GM23248 (cell line): ENCODE measurements around the gene KCNQ1OT1.

Source experiments
- EZH2 ChIP-seq: fragments of 200-600 bp; sonication (generic); IDR thresholded peaks from 2 replicates; pipeline ENCODE4 v1.6.1; 2018; ENCODE audit warnings: antibody characterized with exemption, mild to moderate bottlenecking; ENCODE audit not compliant: insufficient read depth, poor library complexity, severe bottlenecking
- EZH2phosphoT487 ChIP-seq: fragments of 200-600 bp; sonication (generic); IDR thresholded peaks from 2 replicates; pipeline ENCODE4 v1.6.1; 2018; ENCODE audit warnings: antibody characterized with exemption, moderate library complexity, mild to moderate bottlenecking, low read depth; ENCODE audit not compliant: insufficient read depth

DNA sequence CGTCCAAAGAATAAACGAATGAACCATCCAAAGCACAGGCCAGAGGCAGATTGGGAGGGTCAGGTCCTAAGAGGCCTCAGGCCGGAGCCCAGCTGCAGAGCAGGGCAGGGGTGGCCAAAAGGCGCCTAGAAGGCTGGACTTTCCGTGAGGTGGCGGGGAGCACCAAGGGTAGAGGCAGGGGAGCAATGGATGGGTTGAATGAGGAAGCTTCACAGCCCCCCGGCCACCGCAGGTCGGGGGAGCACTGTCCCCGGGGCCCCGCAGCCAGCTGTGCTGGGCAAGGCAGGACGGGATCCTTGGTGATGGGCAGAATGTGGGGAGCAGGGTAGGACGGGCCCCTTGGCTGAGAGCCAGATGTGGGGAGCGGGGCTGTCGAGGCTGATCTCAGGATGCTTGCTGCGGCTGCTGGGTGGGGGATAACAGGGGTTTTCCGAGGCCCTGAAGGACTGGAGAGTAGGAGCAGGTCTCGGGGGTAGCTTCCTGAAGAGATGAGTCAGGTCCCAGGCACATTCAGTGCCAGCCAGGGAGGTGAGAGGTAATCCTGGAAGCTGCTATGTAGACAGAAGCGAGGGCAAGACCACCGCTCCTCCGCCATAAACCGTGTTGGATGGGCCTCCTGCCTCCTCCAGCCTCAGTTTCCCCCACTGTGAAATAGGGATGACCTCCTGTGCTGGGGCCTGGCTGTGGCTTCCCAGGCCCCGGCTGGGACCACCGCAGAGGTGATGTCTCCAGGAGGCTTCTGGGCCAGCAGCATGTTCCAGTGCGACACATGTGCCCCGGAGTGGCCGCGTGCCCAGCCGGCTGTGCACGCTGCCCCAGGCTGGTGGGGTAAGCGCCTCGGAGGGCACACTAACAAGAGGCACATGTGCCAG, 34.6 kb upstream of the KCNQ1OT1 start:
- TF ChIP-seq EZH2phosphoT487 (no peak), EZH2 (no peak)
